K562 (cell line): ENCODE results near the gene POP7. TPM values are rescaled to one million over a fixed set of nuclear protein-coding genes. Genes with fewer than 3 reads are reported as not detected.

Experiments used
- CREB1 ChIP-seq, 2 experiments: sonication (generic) in 1 of 2; formaldehyde crosslinking in 1 of 2; IDR thresholded peaks; 2 replicates each; pipeline versions ENCODE4 v1.6.1 to v1.8.0; 2012 to 2022; ENCODE audit warnings: inconsistent platforms in 1 of 2, mild to moderate bottlenecking in 1 of 2, missing genetic modification reagents in 1 of 2, moderate library complexity in 1 of 2
- CREM ChIP-seq: IDR thresholded peaks from 2 replicates; pipeline ENCODE4 v1.6.1; 2014; ENCODE audit warnings: antibody characterized with exemption, low read depth
- DEAF1 ChIP-seq: fragments of 450-650 bp; formaldehyde crosslinking; IDR thresholded peaks from 2 replicates; pipeline ENCODE4 v1.4.0; 2020; ENCODE audit warnings: mild to moderate bottlenecking, moderate library complexity
- E2F3 ChIP-seq: fragments of 250-450 bp; sonication (Bioruptor Pico); IDR thresholded peaks from 2 replicates; pipeline ENCODE4 v1.4.0; 2020; ENCODE audit warnings: mild to moderate bottlenecking
- FOXK1 ChIP-seq: sonication (generic); formaldehyde crosslinking; IDR thresholded peaks from 2 replicates; pipeline ENCODE4 v1.8.0; 2022; ENCODE audit warnings: missing genetic modification reagents, mild to moderate bottlenecking, borderline replicate concordance
- NCOA2 ChIP-seq, 2 experiments: fragments of 450-650 bp; IDR thresholded peaks; 2 replicates each; pipeline ENCODE4 v1.6.1; 2018; ENCODE audit warnings: mild to moderate bottlenecking in 2 of 2, moderate library complexity in 1 of 2; ENCODE audit not compliant: partially characterized antibody in 2 of 2
- NRF1 ChIP-seq, 2 experiments: fragments of 450-650 bp; IDR thresholded peaks in 1 of 2; conservative IDR thresholded peaks in 1 of 2; 2 replicates each; pipeline ENCODE4 v1.6.1; 2014; ENCODE audit warnings: mild to moderate bottlenecking in 2 of 2
- RB1 ChIP-seq: fragments of 450-650 bp; IDR thresholded peaks from 2 replicates; pipeline ENCODE4 v1.6.1; 2017; ENCODE audit warnings: low read depth, mild to moderate bottlenecking
- RFX5 ChIP-seq: IDR thresholded peaks from 2 replicates; pipeline ENCODE4 v1.6.1; 2011; ENCODE audit warnings: low read depth, mild to moderate bottlenecking, improper control_type of control experiment, low read length
- SMARCA4 ChIP-seq: fragments of 450-650 bp; IDR thresholded peaks from 2 replicates; pipeline ENCODE4 v1.6.1; 2016
- TAF1 ChIP-seq: IDR thresholded peaks from 2 replicates; pipeline ENCODE4 v1.6.1; 2011; ENCODE audit warnings: mild to moderate bottlenecking, low read length, moderate library complexity; ENCODE audit not compliant: insufficient read depth, control insufficient read depth, severe bottlenecking; ENCODE audit errors: extremely low read depth
- TAF15 ChIP-seq: fragments of 200-400 bp; formaldehyde crosslinking; IDR thresholded peaks from 2 replicates; pipeline ENCODE4 v1.6.1; 2017; ENCODE audit warnings: mild to moderate bottlenecking, low read depth, low read length, moderate library complexity
- THRA ChIP-seq: fragments of 450-650 bp; IDR thresholded peaks from 2 replicates; pipeline ENCODE4 v1.6.1; 2017; ENCODE audit warnings: mild to moderate bottlenecking, moderate library complexity
- USF1 ChIP-seq: sonication (generic); formaldehyde crosslinking; IDR thresholded peaks from 2 replicates; pipeline ENCODE4 v1.9.0; 2022; ENCODE audit warnings: mild to moderate bottlenecking, missing genetic modification reagents
- YY1 ChIP-seq, 3 experiments: IDR thresholded peaks; 2 replicates each; pipeline ENCODE4 v1.6.1; 2011; ENCODE audit warnings: low read length in 2 of 3, mild to moderate bottlenecking in 2 of 3, moderate library complexity in 2 of 3, borderline replicate concordance in 1 of 3, control low read depth in 1 of 3, low read depth in 1 of 3; ENCODE audit not compliant: insufficient read depth in 3 of 3, insufficient replicate concordance in 2 of 3, control insufficient read depth in 1 of 3, insufficient read length in 1 of 3; ENCODE audit errors: extremely low read depth in 1 of 3
- ZBTB26 ChIP-seq: fragments of 450-650 bp; formaldehyde crosslinking; IDR thresholded peaks from 2 replicates; pipeline ENCODE4 v1.4.0; 2022; ENCODE audit warnings: missing genetic modification characterization
- ZNF639 ChIP-seq, 2 experiments: fragments of 200-800 bp in 1 of 2; sonication (Bioruptor generic) in 1 of 2; sonication (generic) in 1 of 2; formaldehyde crosslinking in 1 of 2; IDR thresholded peaks in 1 of 2; conservative IDR thresholded peaks in 1 of 2; 2 replicates each; pipeline versions ENCODE4 v1.5.0 to v1.6.1; 2016 to 2020; ENCODE audit warnings: missing compliant biosample characterization in 1 of 2, missing genetic modification characterization in 1 of 2, missing genetic modification reagents in 1 of 2
- ZNF79 ChIP-seq: fragments of 250-450 bp; sonication (Bioruptor Pico); IDR thresholded peaks from 2 replicates; pipeline ENCODE4 v1.4.0; 2020; ENCODE audit warnings: low read depth, mild to moderate bottlenecking, moderate library complexity
- polyA plus RNA-seq, 8 experiments: library from polyadenylated mRNA; depleted of rRNA in 4 of 8; stranded (reverse) in 5 of 8; unstranded in 3 of 8; fragments of >200 nt; fragmentation: Nextera tagmentation in 2 of 8; fragmentation: Illumina TruSeq in 1 of 8; extraction: Ambion mirVana in 2 of 8; extraction: Trizol in 1 of 8; gene quantifications; 2 replicates each; pipeline versions ENCODE4 v1.2.1 to v1.2.3, GENCODE V29; 2011 to 2014; ENCODE audit warnings: inconsistent platforms in 1 of 8, missing spikeins in 1 of 8
- total RNA-seq, 7 experiments: library from RNA; depleted of rRNA in 6 of 7; stranded (reverse); fragments of >200 nt in 6 of 7; fragmentation: Illumina TruSeq in 2 of 7; extraction: Trizol in 2 of 7; gene quantifications; 2 replicates each; pipeline versions ENCODE4 v1.2.1 to v1.2.3, GENCODE V29; 2011 to 2021; ENCODE audit warnings: low replicate concordance in 1 of 7

The POP7 gene
- total and polyA plus RNA-seq, 9 of the 15 experiments (the other 6 are each of a cell fraction or from before 2014, with no cell fraction given), result 11.5 to 163 (median 68.9) TPM

GRCh38 chr7:100691676-100692577, 14.0 kb upstream of the POP7 start (continued):
- TF ChIP-seq ZNF639 (CRISPR knock-in tag; conservative IDR thresholded peaks at IDR 0.05 in 1 of 2, IDR thresholded peaks at IDR 0.05 in 1 of 2) (0 out of 4 replicates have a peak, but pooled peaks of 1 of the 2 experiments have one; percentile 27), CREB1 (IDR thresholded peaks at IDR 0.05) (no peak), CREB1 (CRISPR knock-in tag; IDR thresholded peaks at IDR 0.05) (peak; percentile 65; the same call in 1 of the 2 replicates), CREM (peak; percentile 63; the same call in 1 of the 2 replicates), ZNF79 (no peak), ZBTB26 (CRISPR knock-in tag) (no peak), THRA (no peak), RFX5 (no peak), E2F3 (CRISPR knock-in tag) (0 out of 2 replicates have a peak, but pooled peaks have one; percentile 59), TAF15 (no peak), RB1 (peak; percentile 95), YY1 (IDR thresholded peaks at IDR 0.05; ENCODE audit: borderline replicate concordance in 1 of 3, control insufficient read depth in 1 of 3, extremely low read depth in 1 of 3, insufficient read depth in 3 of 3, insufficient read length in 1 of 3, insufficient replicate concordance in 2 of 3, low read depth in 1 of 3, low read length in 2 of 3) (peak in 1 of 3 experiments; percentile 14), FOXK1 (peak; percentile 57; the same call in 1 of the 2 replicates), TAF1 (peak; percentile 47), NRF1 (conservative IDR thresholded peaks at IDR 0.05 in 1 of 2, IDR thresholded peaks at IDR 0.05 in 1 of 2) (0 out of 4 replicates have a peak, but pooled peaks of 1 of the 2 experiments have one; percentile 18), USF1 (CRISPR knock-in tag) (0 out of 2 replicates have a peak, but pooled peaks have one; percentile 10), NCOA2 (IDR thresholded peaks at IDR 0.05; ENCODE audit: partially characterized antibody in 2 of 2) (no peak), DEAF1 (CRISPR knock-in tag) (peak; percentile 76; the same call in 1 of the 2 replicates), SMARCA4 (peak; percentile 54; the same call in 1 of the 2 replicates)
